HCT116 (cell line): ENCODE measurements around the gene GREB1L. TPM values are rescaled to one million over a fixed set of nuclear protein-coding genes. Genes with fewer than 3 reads are reported as not detected.

ENCODE experiments used
- ATAC-seq: fragments of 200-7000 bp; cut with Tn5 transposase; 2 replicates; pipeline ENCODE4 v1.9.1; 2020; ENCODE audit warnings: mild to moderate bottlenecking, moderate library complexity
- BruUV-seq: library from RNA; stranded (reverse); fragments of 400-500 nt; replicated peaks from 2 replicates; lab custom pipeline; 2021; lab: Mats Ljungman, UMichigan
- CTCF ChIA-PET: fragments of 300-600 bp; sonication (Branson Sonifier 250); formaldehyde crosslinking; loops from one replicate; lab custom pipeline; 2021; ENCODE audit warnings: antibody characterized with exemption; lab: Charles Lee
- POLR2A ChIA-PET: fragments of 300-600, 350-600 bp; sonication (Branson Sonifier 250); formaldehyde crosslinking; loops from one replicate; lab custom pipeline; 2021; ENCODE audit warnings: antibody characterized with exemption; lab: Charles Lee
- RAD21 ChIA-PET, 2 experiments: fragments of 300-600 bp; sonication (Branson Sonifier 250); formaldehyde crosslinking; loops; one replicate each; lab custom pipeline; 2023; ENCODE audit warnings: low total read pairs in 2 of 2; ENCODE audit not compliant: uncharacterized antibody in 2 of 2, unreplicated experiment in 2 of 2, low non-redundant PET in 1 of 2; lab: Charles Lee
- DNase-seq: peaks from one replicate; pipeline ENCODE4 v3.0.0-alpha.2; 2010; ENCODE audit warnings: low read depth, low spot score
- H2AFZ ChIP-seq: fragments of 200-600 bp; shearing (Covaris generic), sonication (generic); 2 replicates; pipeline ENCODE4 v1.6.1; 2017; ENCODE audit warnings: low read depth, mixed run types, mixed read lengths, antibody characterized with exemption, low read length; ENCODE audit not compliant: poor library complexity, severe bottlenecking
- H3K27ac ChIP-seq: 2 replicates; pipeline ENCODE4 v1.5.1; 2012; ENCODE audit warnings: low read depth, low read length
- H3K27me3 ChIP-seq: fragments of 200-600 bp; sonication (generic); 2 replicates; pipeline ENCODE4 v1.6.1; 2016; ENCODE audit warnings: mixed run types, low read length, mixed read lengths; ENCODE audit not compliant: insufficient read depth
- H3K36me3 ChIP-seq, 2 experiments: fragments of 200-500 bp in 1 of 2; fragments of 200-600 bp in 1 of 2; sonication (Bioruptor generic) in 1 of 2; sonication (generic) in 1 of 2; 2 replicates each; pipeline versions ENCODE4 v1.5.1 to v1.6.1; 2014 to 2016; ENCODE audit warnings: low read length in 2 of 2, inconsistent platforms in 1 of 2, mixed read lengths in 1 of 2, mixed run types in 1 of 2; ENCODE audit not compliant: insufficient read depth in 2 of 2, control insufficient read depth in 1 of 2
- H3K4me1 ChIP-seq, 2 experiments: fragments of 200-600 bp in 1 of 2; sonication (generic) in 1 of 2; 2 replicates each; pipeline versions ENCODE4 v1.5.1 to v1.6.1; 2012 to 2017; ENCODE audit warnings: low read length in 2 of 2, inconsistent platforms in 1 of 2, mild to moderate bottlenecking in 1 of 2, mixed read lengths in 1 of 2, mixed run types in 1 of 2, moderate library complexity in 1 of 2; ENCODE audit not compliant: insufficient read depth in 2 of 2, control insufficient read depth in 1 of 2
- H3K4me2 ChIP-seq: fragments of 200-600 bp; sonication (generic); 2 replicates; pipeline ENCODE4 v1.6.1; 2017; ENCODE audit warnings: mixed run types, low read length, mixed read lengths
- H3K4me3 ChIP-seq, 2 experiments: fragments of 200-600 bp in 1 of 2; sonication (generic) in 1 of 2; replicated peaks in 1 of 2; 2 replicates each; pipeline ENCODE4 v1.5.1; 2011 to 2016; ENCODE audit warnings: low read length in 2 of 2, control low read depth in 1 of 2, low read depth in 1 of 2, mild to moderate bottlenecking in 1 of 2, mixed read lengths in 1 of 2, mixed run types in 1 of 2
- H3K79me2 ChIP-seq: fragments of 200-600 bp; sonication (generic); 2 replicates; pipeline ENCODE4 v1.6.1; 2017; ENCODE audit warnings: mild to moderate bottlenecking, mixed run types, low read length, moderate library complexity, mixed read lengths; ENCODE audit not compliant: insufficient read depth
- H3K9ac ChIP-seq: fragments of 200-600 bp; sonication (generic); 2 replicates; pipeline ENCODE4 v1.6.1; 2016; ENCODE audit warnings: low read length, mixed read lengths
- H3K9me2 ChIP-seq: fragments of 200-600 bp; sonication (generic), shearing (Covaris generic); 2 replicates; pipeline ENCODE4 v1.6.1; 2017; ENCODE audit warnings: mixed run types, mild to moderate bottlenecking, moderate library complexity; ENCODE audit not compliant: insufficient read depth
- H3K9me3 ChIP-seq, 2 experiments: fragments of 200-500 bp in 1 of 2; fragments of 200-600 bp in 1 of 2; sonication (Bioruptor generic) in 1 of 2; sonication (generic) in 1 of 2; 2 replicates each; pipeline ENCODE4 v1.6.1; 2014 to 2017; ENCODE audit warnings: low read length in 2 of 2, mixed read lengths in 2 of 2, inconsistent platforms in 1 of 2, low read depth in 1 of 2, mild to moderate bottlenecking in 1 of 2, mixed run types in 1 of 2, moderate library complexity in 1 of 2; ENCODE audit not compliant: control insufficient read depth in 1 of 2, insufficient read depth in 1 of 2
- H4K20me1 ChIP-seq: fragments of 200-600 bp; sonication (generic), shearing (Covaris generic); 2 replicates; pipeline ENCODE4 v1.6.1; 2017; ENCODE audit warnings: mixed run types, mild to moderate bottlenecking, moderate library complexity; ENCODE audit not compliant: insufficient read depth
- ATF3 ChIP-seq: IDR thresholded peaks from 2 replicates; pipeline ENCODE4 v1.6.1; 2012
- CTCF ChIP-seq, 3 experiments: fragments of 200-600 bp in 1 of 3; sonication (generic) in 1 of 3; IDR thresholded peaks in 2 of 3; conservative IDR thresholded peaks in 1 of 3; 2 replicates each; pipeline ENCODE4 v1.5.1; 2012 to 2017; ENCODE audit warnings: low read depth in 2 of 3, low read length in 2 of 3, antibody characterized with exemption in 1 of 3, borderline replicate concordance in 1 of 3, control low read depth in 1 of 3, mild to moderate bottlenecking in 1 of 3, mixed read lengths in 1 of 3, mixed run types in 1 of 3, moderate library complexity in 1 of 3; ENCODE audit not compliant: insufficient read depth in 1 of 3
- JUND ChIP-seq: IDR thresholded peaks from 2 replicates; pipeline ENCODE4 v1.6.1; 2012
- MAX ChIP-seq: IDR thresholded peaks from 2 replicates; pipeline ENCODE4 v1.6.1; 2012
- POLR2A ChIP-seq: IDR thresholded peaks from 2 replicates; pipeline ENCODE4 v1.7.0; 2011; ENCODE audit warnings: borderline replicate concordance; ENCODE audit not compliant: insufficient read depth, insufficient read length; ENCODE audit errors: extremely low read depth
- REST ChIP-seq: IDR thresholded peaks from 2 replicates; pipeline ENCODE4 v1.6.1; 2012; ENCODE audit warnings: low read depth
- SRF ChIP-seq: IDR thresholded peaks from 2 replicates; pipeline ENCODE4 v1.6.1; 2012; ENCODE audit warnings: low read depth
- YY1 ChIP-seq: IDR thresholded peaks from 2 replicates; pipeline ENCODE4 v1.6.1; 2011; ENCODE audit warnings: low read length, low read depth, moderate library complexity, mild to moderate bottlenecking; ENCODE audit not compliant: insufficient replicate concordance; ENCODE audit errors: extremely low read depth
- ZNF274 ChIP-seq: fragments of 200-500 bp; sonication (Bioruptor generic); IDR thresholded peaks from 2 replicates; pipeline ENCODE4 v1.6.1; 2014; ENCODE audit warnings: mild to moderate bottlenecking, low read depth, low read length, inconsistent platforms
- intact Hi-C: fragments of 100-400 bp; cut with micrococcal nuclease; formaldehyde crosslinking; loops from 2 replicates; pipeline ENCODE4 v1.10.0; 2022
- total RNA-seq: library from RNA; stranded (reverse); gene quantifications from one replicate; pipeline ENCODE4 v1.2.1, GENCODE V29; 2021; ENCODE audit not compliant: unreplicated experiment

GREB1L gene
- total RNA-seq, 1 experiment from 2014 or later, result 12.2 TPM

GRCh38 chr18:21272016-21272579 lies 30.1 kb downstream of the GREB1L start:
- H3K4me2 ChIP-seq, result no peak overlapping the region
- H3K4me3 ChIP-seq, result no peak overlapping the region
- H2AFZ ChIP-seq, result no peak overlapping the region
- H4K20me1 ChIP-seq, result no peaks in the 10 kb centered on the region
- H3K9me3 ChIP-seq, result no peaks in the 10 kb centered on the region
- CTCF ChIA-PET, result no interaction called here
- H3K79me2 ChIP-seq, result no peaks in the 10 kb centered on the region; the same call in 1 of the 2 replicates
- RAD21 ChIA-PET, result no interaction called here
- H3K4me1 ChIP-seq, result peaks cover 7 to 11% of the 10 kb centered on the region in 2 experiments
- H3K27me3 ChIP-seq, result no peaks in the 10 kb centered on the region
- DNase-seq (no peak), ATAC-seq (no peak)
- no TSS peak for BruUV-seq
- POLR2A ChIA-PET, result no interaction called here
- no peak for TF ChIP-seq CTCF (IDR thresholded peaks at IDR 0.05 in 2 of 3, conservative IDR thresholded peaks at IDR 0.05 in 1 of 3; ENCODE audit: borderline replicate concordance in 1 of 3, insufficient read depth in 1 of 3, low read depth in 2 of 3, low read length in 2 of 3)
- no peak overlapping the region for H3K27ac ChIP-seq
- no peaks in the 10 kb centered on the region for H3K36me3 ChIP-seq
- H3K9ac ChIP-seq, result no peak overlapping the region
- intact Hi-C loops, result no loop called here
- H3K9me2 ChIP-seq, result no peaks in the 10 kb centered on the region

GRCh38 chr18:21273568-21273967 lies 31.5 kb downstream of the GREB1L start:
- ChIA-PET CTCF (no interaction called here), RAD21 (no interaction called here), POLR2A (no interaction called here)
- Histone ChIP-seq H3K9me2 (no peaks in the 10 kb centered on the region), H3K4me1 (peaks cover 7 to 11% of the 10 kb centered on the region in 2 experiments), H4K20me1 (no peaks in the 10 kb centered on the region), H3K27me3 (no peaks in the 10 kb centered on the region), H3K36me3 (no peaks in the 10 kb centered on the region), H3K79me2 (no peaks in the 10 kb centered on the region; the same call in 1 of the 2 replicates), H2AFZ (no peak overlapping the region), H3K9me3 (no peaks in the 10 kb centered on the region), H3K27ac (no peak overlapping the region), H3K4me2 (no peak overlapping the region), H3K4me3 (no peak overlapping the region), H3K9ac (no peak overlapping the region)
- no TSS peak for BruUV-seq
- TF ChIP-seq MAX (no peak), POLR2A (no peak), ZNF274 (no peak), YY1 (no peak), ATF3 (no peak), JUND (no peak), SRF (no peak), REST (no peak)
- DNase-seq, result no peak
- ATAC-seq, result no peak
- intact Hi-C loops, result no loop called here
